Retinal pigment epithelial cell (primary cell): ENCODE results near the gene TSPAN3.

Experiments
- DNase-seq: peaks from one replicate; pipeline ENCODE4 v3.0.0-alpha.2; 2010; ENCODE audit warnings: low read depth
- H3K4me3 ChIP-seq: 2 replicates; pipeline ENCODE4 v1.5.1; 2011; ENCODE audit warnings: mild to moderate bottlenecking, low read length, control low read depth, moderate library complexity
- CTCF ChIP-seq: conservative IDR thresholded peaks from 2 replicates; pipeline ENCODE4 v1.5.1; 2011; ENCODE audit warnings: low read depth, low read length, control low read depth, inconsistent platforms

The TSPAN3 gene

GRCh38 chr15:77012117-77012712 is 58.7 kb downstream of the TSPAN3 start:
- DNase-seq, result no peak
- TF ChIP-seq CTCF, result no peak
- no peak overlapping the region for H3K4me3 ChIP-seq

GRCh38 chr15:77010857-77011256 is 60.1 kb downstream of the TSPAN3 start:
- no peak for DNase-seq
- no peak for TF ChIP-seq CTCF
- no peak overlapping the region for H3K4me3 ChIP-seq

- no peak for DNase-seq
- no peak for TF ChIP-seq CTCF
- no peak overlapping the region for H3K4me3 ChIP-seq
Observed at GRCh38 chr15:77010312-77010686, 60.6 kb downstream of the TSPAN3 start.

- no peak for DNase-seq
- no peak overlapping the region for H3K4me3 ChIP-seq
- TF ChIP-seq CTCF, result no peak
Observed at GRCh38 chr15:77009646-77010311, 61.1 kb downstream of the TSPAN3 start.

- H3K4me3 ChIP-seq, result no peak overlapping the region
- no peak for TF ChIP-seq CTCF
- DNase-seq, result no peak
Observed at GRCh38 chr15:77009176-77009575, 61.7 kb downstream of the TSPAN3 start.

- no peak overlapping the region for H3K4me3 ChIP-seq
- DNase-seq, result no peak
- TF ChIP-seq CTCF, result no peak
Observed at GRCh38 chr15:77004189-77004588, 66.7 kb downstream of the TSPAN3 start.
